Esophagus (tissue), 2 donors: ENCODE results near the gene CCDC61. TPM values are rescaled to one million over a fixed set of nuclear protein-coding genes. Genes with fewer than 3 reads are reported as not detected.

ENCODE experiments used
- H3K27ac ChIP-seq, 2 donors: one replicate each; pipeline ENCODE4 v1.5.1; 2013; ENCODE audit warnings: low read depth in 2 of 2, mild to moderate bottlenecking in 2 of 2, inconsistent platforms in 1 of 2, low read length in 1 of 2, moderate library complexity in 1 of 2
- H3K27me3 ChIP-seq, 2 donors: one replicate each; pipeline ENCODE4 v1.6.1; 2013; ENCODE audit warnings: low read length in 2 of 2, control low read depth in 1 of 2, mild to moderate bottlenecking in 1 of 2; ENCODE audit not compliant: insufficient read depth in 2 of 2, control insufficient read depth in 1 of 2
- H3K36me3 ChIP-seq, 2 donors: one replicate each; pipeline ENCODE4 v1.6.1; 2013; ENCODE audit warnings: low read length in 1 of 2; ENCODE audit not compliant: control insufficient read depth in 2 of 2, insufficient read depth in 2 of 2
- H3K4me1 ChIP-seq, 2 donors: one replicate each; pipeline ENCODE4 v1.6.1; 2013; ENCODE audit warnings: low read length in 1 of 2; ENCODE audit not compliant: control insufficient read depth in 2 of 2, insufficient read depth in 2 of 2
- H3K4me3 ChIP-seq, 2 donors: one replicate each; pipeline ENCODE4 v1.5.1; 2013; ENCODE audit warnings: low read length in 2 of 2, mild to moderate bottlenecking in 2 of 2, low read depth in 1 of 2, moderate library complexity in 1 of 2
- H3K9me3 ChIP-seq, 2 donors: one replicate each; pipeline ENCODE4 v1.6.1; 2013; ENCODE audit warnings: mild to moderate bottlenecking in 2 of 2, low read depth in 1 of 2, low read length in 1 of 2, moderate library complexity in 1 of 2; ENCODE audit not compliant: control insufficient read depth in 2 of 2, insufficient read depth in 1 of 2
- WGBS, 2 donors: extraction: QIAGEN DNeasy Blood & Tissue Kit; methylation state at CpG; one replicate each; pipeline ENCODE4 v1.1.7; 2013; 5-methylcytosine and 5-hydroxymethylcytosine counted together
- polyA plus RNA-seq, 2 donors: library from polyadenylated mRNA; stranded (reverse); fragments of 200-250 nt; gene quantifications; one replicate each; pipeline ENCODE4 v1.2.3, GENCODE V29; 2013
- donor health status: healthy with polysubstance abuse.
- donor health status: Bipolar disorder and iron deficiency.

Gene CCDC61
- polyA plus RNA-seq, 2 donors, result 8.1 to 12.3 TPM

GRCh38 chr19:46058778-46059177 lies 63.5 kb downstream of the CCDC61 start:
- Histone ChIP-seq H3K9me3 (no peaks in the 10 kb centered on the region), H3K4me1 (no peaks in the 10 kb centered on the region), H3K36me3 (no peaks in the 10 kb centered on the region), H3K27ac (no peak overlapping the region), H3K27me3 (no peaks in the 10 kb centered on the region), H3K4me3 (no peak overlapping the region)
- WGBS, 2 donors, result 93 to 94% methylated on average over 3 of the region's 3 CpGs

DNA sequence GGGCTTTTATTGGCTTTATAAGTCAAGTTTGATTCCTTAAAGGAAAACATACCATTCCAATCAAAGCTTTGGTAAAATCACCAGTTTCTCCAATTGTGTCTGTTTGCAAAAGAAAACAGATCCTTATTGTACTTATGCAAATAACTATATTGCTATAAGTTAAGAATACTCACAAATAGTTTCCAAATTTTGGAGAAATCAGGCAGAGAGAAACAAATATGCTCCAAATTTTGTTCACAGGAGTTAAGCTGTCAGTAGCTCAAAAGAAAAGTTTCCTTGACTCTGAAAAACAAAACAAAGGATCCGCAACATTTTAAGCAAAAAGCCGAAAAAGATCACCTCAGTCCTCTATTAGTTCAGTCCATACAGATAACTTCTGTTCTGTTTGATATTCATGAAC lies 64.7 kb downstream of the CCDC61 start:
- no peak overlapping the region for H3K4me3 ChIP-seq
- no peaks in the 10 kb centered on the region for H3K4me1 ChIP-seq
- H3K27me3 ChIP-seq, result no peaks in the 10 kb centered on the region
- H3K36me3 ChIP-seq, result no peaks in the 10 kb centered on the region
- 84 to 95% methylated on average over 2 of the region's 2 CpGs for WGBS, 2 donors
- no peaks in the 10 kb centered on the region for H3K9me3 ChIP-seq
- H3K27ac ChIP-seq, result no peak overlapping the region

DNA sequence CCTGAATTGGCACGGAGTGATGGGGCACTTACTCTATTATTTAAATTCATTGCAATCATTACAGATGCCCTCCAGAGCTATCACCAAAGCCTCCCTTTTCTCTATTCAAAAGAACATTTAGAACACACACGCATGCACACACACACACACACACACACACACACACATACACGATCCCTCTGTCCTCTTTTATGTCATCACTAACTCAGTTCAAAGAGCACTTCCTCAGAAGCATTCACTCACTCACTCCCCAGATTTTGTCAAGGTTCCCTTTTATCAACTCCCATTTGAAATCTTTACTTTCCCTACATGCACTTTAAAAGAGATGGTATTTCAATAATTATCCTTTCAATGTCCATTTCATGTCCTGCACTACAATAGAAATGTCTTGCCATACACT lies 67.9 kb downstream of the CCDC61 start:
- Histone ChIP-seq H3K4me1 (peaks cover 0 to 2% of the 10 kb centered on the region in 2 donors), H3K27me3 (no peaks in the 10 kb centered on the region), H3K4me3 (no peak overlapping the region), H3K36me3 (no peaks in the 10 kb centered on the region), H3K27ac (no peak overlapping the region), H3K9me3 (no peaks in the 10 kb centered on the region)
- 74 to 75% methylated on average over 3 of the region's 3 CpGs for WGBS, 2 donors

- no peaks in the 10 kb centered on the region for H3K9me3 ChIP-seq
- H3K27me3 ChIP-seq, result no peaks in the 10 kb centered on the region
- H3K4me1 ChIP-seq, result peaks cover 0 to 6% of the 10 kb centered on the region in 2 donors
- H3K36me3 ChIP-seq, result no peaks in the 10 kb centered on the region
- H3K4me3 ChIP-seq, result no peak overlapping the region
- H3K27ac ChIP-seq, result no peak overlapping the region
- WGBS, 2 donors, result 40 to 51% methylated on average over 7 of the region's 7 CpGs
Measured at GRCh38 chr19:46065486-46066071, 70.3 kb downstream of the CCDC61 start.

DNA sequence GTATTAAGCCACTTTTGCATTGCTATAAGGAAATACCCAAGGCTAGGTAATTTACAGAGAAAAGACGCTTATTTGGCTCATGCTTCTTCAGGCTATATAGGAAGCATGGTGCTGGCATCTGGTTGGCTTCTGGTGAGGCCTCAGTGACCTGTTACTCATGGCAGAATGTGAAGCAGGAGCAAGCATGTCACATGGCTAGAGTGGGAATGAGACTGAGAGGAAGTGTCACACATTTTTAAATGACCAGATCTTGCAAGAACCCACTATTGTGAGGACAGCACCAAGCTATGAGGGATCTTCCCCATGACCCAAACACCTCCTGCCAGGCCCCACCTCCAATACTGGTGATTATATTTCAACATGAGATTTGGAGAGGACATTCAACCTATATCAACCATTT lies 71.2 kb downstream of the CCDC61 start:
- Histone ChIP-seq H3K27me3 (no peaks in the 10 kb centered on the region), H3K36me3 (no peaks in the 10 kb centered on the region), H3K4me3 (no peak overlapping the region), H3K9me3 (no peaks in the 10 kb centered on the region), H3K4me1 (peaks cover 0 to 6% of the 10 kb centered on the region in 2 donors), H3K27ac (no peak overlapping the region)
- WGBS, 2 donors, result 65 to 76% methylated on average over 1 of the region's 1 CpG

DNA sequence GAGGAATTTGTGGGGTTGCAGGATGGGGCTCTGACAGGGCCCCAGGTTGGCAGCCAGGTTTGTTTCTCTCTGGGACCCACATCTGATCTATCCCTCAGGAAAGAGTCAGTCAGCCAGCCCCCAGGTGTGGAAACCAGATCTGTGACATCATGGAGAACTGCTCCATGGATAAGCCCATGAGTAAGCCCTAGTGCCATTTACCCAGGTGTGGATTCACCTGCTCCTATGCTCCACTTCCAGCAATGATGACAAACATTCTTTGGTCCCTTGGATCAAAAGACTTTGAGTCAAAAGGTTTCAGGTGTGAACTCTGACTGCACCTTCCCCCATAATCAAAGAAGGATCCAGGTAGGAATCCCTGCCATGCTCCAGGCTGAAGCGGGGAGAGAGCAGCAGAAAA lies 72.4 kb downstream of the CCDC61 start:
- H3K27me3 ChIP-seq, result no peaks in the 10 kb centered on the region
- WGBS, 2 donors, result 88 to 100% methylated on average over 1 of the region's 1 CpG
- H3K4me3 ChIP-seq, result no peak overlapping the region

More for the DNA sequence above, 72.4 kb downstream of the CCDC61 start:
- Histone ChIP-seq H3K9me3 (no peaks in the 10 kb centered on the region), H3K36me3 (no peaks in the 10 kb centered on the region), H3K27ac (no peak overlapping the region), H3K4me1 (peaks cover 0 to 6% of the 10 kb centered on the region in 2 donors)

Other genes with a start within 250 kb of the CCDC61 start
- 1 to 10 TPM; 8.2 to 9.8 TPM for gene SIX5, start 226.2 kb upstream of the CCDC61 start, polyA plus RNA-seq
- 100 to 1,000 TPM in 1 of 2 donors, 10 to 100 TPM in 1; 26.0 to 133 TPM for gene DMPK, start 213.0 kb upstream of the CCDC61 start, polyA plus RNA-seq
- 10 to 100 TPM; 12.4 to 34.6 TPM for gene DMWD, start 202.6 kb upstream of the CCDC61 start, polyA plus RNA-seq
- under 1 TPM in 1 of 2 donors, not detected in 1; 0.16 TPM for gene RSPH6A, start 180.2 kb upstream of the CCDC61 start, polyA plus RNA-seq
- gene SYMPK, start 132.3 kb upstream of the CCDC61 start, polyA plus RNA-seq, result 10 to 100 TPM; 31.3 to 76.3 TPM
- gene FOXA3, start 131.1 kb upstream of the CCDC61 start, polyA plus RNA-seq, result under 1 TPM; 0.02 to 0.10 TPM
- gene IRF2BP1, start 109.3 kb upstream of the CCDC61 start, polyA plus RNA-seq, result 10 to 100 TPM in 1 of 2 donors, 1 to 10 TPM in 1; 9.0 to 10.6 TPM
- 1 to 10 TPM; 3.2 to 3.5 TPM for gene MYPOP, start 92.9 kb upstream of the CCDC61 start, polyA plus RNA-seq
- not detected for gene NANOS2, start 80.7 kb upstream of the CCDC61 start, polyA plus RNA-seq
- gene NOVA2, start 21.6 kb upstream of the CCDC61 start, polyA plus RNA-seq, result 1 to 10 TPM in 1 of 2 donors, under 1 TPM in 1; 0.31 to 1.0 TPM
- gene PGLYRP1, start 27.6 kb downstream of the CCDC61 start, polyA plus RNA-seq, result not detected
- under 1 TPM; 0.02 to 0.16 TPM for gene IGFL4, start 45.5 kb downstream of the CCDC61 start, polyA plus RNA-seq
- gene IGFL3, start 129.2 kb downstream of the CCDC61 start, polyA plus RNA-seq, result not detected
- gene IGFL2, start 152.8 kb downstream of the CCDC61 start, polyA plus RNA-seq, result 1 to 10 TPM in 1 of 2 donors, under 1 TPM in 1; 0.12 to 5.4 TPM
- gene IGFL1, start 234.3 kb downstream of the CCDC61 start, polyA plus RNA-seq, result 10 to 100 TPM; 58.7 to 66.5 TPM